Nephron (organoid): ENCODE measurements around the gene RHBDF2.

ENCODE experiments used
- H3K27ac Mint-ChIP-seq, 3 experiments: 2 replicates each; pipeline ENCODE4 v1.8.0; 2020; ENCODE audit warnings: mixed read lengths in 3 of 3, mild to moderate bottlenecking in 2 of 3, moderate library complexity in 1 of 3
- H3K27me3 Mint-ChIP-seq: 2 replicates; pipeline ENCODE4 v1.8.0; 2021; ENCODE audit warnings: low read depth, mild to moderate bottlenecking, moderate library complexity, mixed read lengths
- H3K36me3 Mint-ChIP-seq: 2 replicates; pipeline ENCODE4 v1.8.0; 2020; ENCODE audit warnings: low read depth, mixed read lengths
- H3K4me1 Mint-ChIP-seq: 2 replicates; pipeline ENCODE4 v1.8.0; 2020; ENCODE audit warnings: mixed read lengths
- H3K4me3 Mint-ChIP-seq, 3 experiments: 2 replicates each; pipeline ENCODE4 v1.8.0; 2020; ENCODE audit warnings: mild to moderate bottlenecking in 3 of 3, mixed read lengths in 3 of 3, moderate library complexity in 2 of 3
- H3K9me3 Mint-ChIP-seq: 2 replicates; pipeline ENCODE4 v1.8.0; 2020; ENCODE audit warnings: mixed read lengths
- TF ChIP-seq, protein P1 (sequence below), 3 experiments: fragments of 200-600 bp; sonication (generic); IDR thresholded peaks; one replicate each; pipeline ENCODE4 v1.5.0; 2021; ENCODE audit warnings: antibody characterized with exemption in 3 of 3; ENCODE audit not compliant: unreplicated experiment in 3 of 3

The RHBDF2 gene

DNA sequence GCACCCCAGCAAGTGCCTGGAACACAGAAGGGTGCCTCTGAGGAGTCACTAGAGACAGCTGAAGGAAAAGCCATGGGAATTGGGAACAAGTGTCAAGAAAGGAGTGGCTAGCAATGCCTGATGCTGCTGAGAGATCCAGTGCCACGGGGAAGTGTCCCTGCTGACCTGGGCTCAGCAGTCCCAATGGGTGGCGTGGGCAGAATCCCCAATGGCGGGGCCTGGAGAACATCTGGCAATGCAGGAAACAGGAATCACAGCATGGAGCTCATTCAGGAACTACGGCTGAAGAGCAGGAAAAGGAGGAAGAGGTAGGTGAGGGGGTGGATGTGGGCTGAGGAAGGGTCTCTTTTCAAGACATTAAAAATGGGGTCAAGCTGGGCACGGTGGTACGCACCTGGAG lies 78.4 kb downstream of the RHBDF2 start:
- TF ChIP-seq, protein P1, sequence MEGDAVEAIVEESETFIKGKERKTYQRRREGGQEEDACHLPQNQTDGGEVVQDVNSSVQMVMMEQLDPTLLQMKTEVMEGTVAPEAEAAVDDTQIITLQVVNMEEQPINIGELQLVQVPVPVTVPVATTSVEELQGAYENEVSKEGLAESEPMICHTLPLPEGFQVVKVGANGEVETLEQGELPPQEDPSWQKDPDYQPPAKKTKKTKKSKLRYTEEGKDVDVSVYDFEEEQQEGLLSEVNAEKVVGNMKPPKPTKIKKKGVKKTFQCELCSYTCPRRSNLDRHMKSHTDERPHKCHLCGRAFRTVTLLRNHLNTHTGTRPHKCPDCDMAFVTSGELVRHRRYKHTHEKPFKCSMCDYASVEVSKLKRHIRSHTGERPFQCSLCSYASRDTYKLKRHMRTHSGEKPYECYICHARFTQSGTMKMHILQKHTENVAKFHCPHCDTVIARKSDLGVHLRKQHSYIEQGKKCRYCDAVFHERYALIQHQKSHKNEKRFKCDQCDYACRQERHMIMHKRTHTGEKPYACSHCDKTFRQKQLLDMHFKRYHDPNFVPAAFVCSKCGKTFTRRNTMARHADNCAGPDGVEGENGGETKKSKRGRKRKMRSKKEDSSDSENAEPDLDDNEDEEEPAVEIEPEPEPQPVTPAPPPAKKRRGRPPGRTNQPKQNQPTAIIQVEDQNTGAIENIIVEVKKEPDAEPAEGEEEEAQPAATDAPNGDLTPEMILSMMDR (IDR thresholded peaks at IDR 0.05; ENCODE audit: unreplicated experiment in 3 of 3), result no peak
- Mint-ChIP-seq H3K27ac (peak overlapping the region in 1 of 3 experiments; percentile 27), H3K36me3 (peaks cover 5% of the 10 kb centered on the region), H3K27me3 (no peaks in the 10 kb centered on the region), H3K4me3 (no peak overlapping the region), H3K9me3 (no peaks in the 10 kb centered on the region), H3K4me1 (peaks cover 21% of the 10 kb centered on the region)

DNA sequence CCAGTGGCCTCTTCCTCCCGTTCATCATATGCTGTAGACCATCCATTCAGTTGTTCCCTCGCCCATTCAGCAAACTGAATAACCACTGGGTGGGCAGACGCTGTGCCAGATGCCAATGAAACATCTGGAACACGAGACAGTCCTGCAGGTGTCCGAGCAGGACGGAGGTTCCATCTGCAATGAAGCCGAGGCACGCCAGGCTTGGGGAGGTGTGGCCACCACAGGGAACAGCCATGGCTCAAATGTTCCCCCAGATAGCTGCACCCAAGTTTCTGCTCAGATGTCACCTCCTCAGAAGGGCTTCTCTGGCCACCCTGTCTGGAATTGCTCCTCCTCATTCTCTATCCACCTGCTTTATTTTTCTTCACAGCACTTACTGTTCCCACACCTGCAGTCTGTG lies 78.8 kb downstream of the RHBDF2 start:
- Mint-ChIP-seq H3K27me3 (no peaks in the 10 kb centered on the region), H3K36me3 (peaks cover 9% of the 10 kb centered on the region), H3K27ac (no peak overlapping the region), H3K4me3 (no peak overlapping the region), H3K4me1 (peaks cover 24% of the 10 kb centered on the region), H3K9me3 (no peaks in the 10 kb centered on the region)
- TF ChIP-seq, protein P1 (IDR thresholded peaks at IDR 0.05; ENCODE audit: unreplicated experiment in 3 of 3), result no peak

DNA sequence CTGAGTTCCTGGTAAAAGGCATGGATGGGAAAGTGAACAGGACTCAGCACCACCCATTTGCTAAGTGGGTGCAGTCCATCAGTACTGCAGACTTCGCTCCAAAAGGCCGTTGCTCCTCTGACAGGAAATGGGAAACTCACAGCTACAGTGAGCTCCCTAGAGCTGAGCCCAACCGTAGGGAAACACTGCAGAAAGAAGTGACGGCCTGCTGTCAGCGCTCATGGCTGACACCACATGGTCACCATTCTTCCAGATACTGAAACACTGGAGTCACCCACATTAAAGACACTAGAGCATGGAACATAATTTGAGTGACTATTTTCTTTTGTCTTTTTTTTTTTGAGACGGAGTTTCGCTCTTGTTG lies 80.2 kb downstream of the RHBDF2 start:
- no peaks in the 10 kb centered on the region for H3K27me3 Mint-ChIP-seq
- TF ChIP-seq, protein P1 (IDR thresholded peaks at IDR 0.05; ENCODE audit: unreplicated experiment in 3 of 3), result no peak
- H3K4me3 Mint-ChIP-seq, result no peak overlapping the region
- no peaks in the 10 kb centered on the region for H3K9me3 Mint-ChIP-seq
- peak overlapping the region; percentile 32 to 67 (median 41) for H3K27ac Mint-ChIP-seq
- peaks cover 13% of the 10 kb centered on the region for H3K36me3 Mint-ChIP-seq
- peaks cover 34% of the 10 kb centered on the region for H3K4me1 Mint-ChIP-seq
